Naive thymus-derived CD4-positive, alpha-beta T cell (primary cell): ENCODE measurements around the gene RHEB. TPM values are rescaled to one million over a fixed set of nuclear protein-coding genes. Genes with fewer than 3 reads are reported as not detected.

ENCODE experiments used
- ATAC-seq: fragments of 150-1000 bp; cut with Tn5 transposase; 2 replicates; pipeline ENCODE4 v1.10.0; 2021; ENCODE audit warnings: mild to moderate bottlenecking, moderate library complexity
- CTCF ChIA-PET: fragments of 350-600 bp; sonication (Branson Sonifier 250); formaldehyde crosslinking; loops from one replicate; lab custom pipeline; 2021; ENCODE audit warnings: antibody characterized with exemption; lab: Charles Lee
- POLR2A ChIA-PET: fragments of 350-600 bp; sonication (Branson Sonifier 250); formaldehyde crosslinking; loops from one replicate; lab custom pipeline; 2021; ENCODE audit warnings: antibody characterized with exemption, inconsistent platforms; lab: Charles Lee
- DNase-seq, 9 donors: peaks; one replicate each; pipeline versions ENCODE4 v3.0.0 to v3.0.0-alpha.2; 2020 to 2022; ENCODE audit warnings: mixed read lengths in 1 of 9
- H3K27ac ChIP-seq: one replicate; pipeline ENCODE4 v1.7.0; 2013; ENCODE audit warnings: mild to moderate bottlenecking, low read depth, low read length, moderate library complexity
- H3K27me3 ChIP-seq, 2 donors: one replicate each; pipeline ENCODE4 v1.7.0; 2013; ENCODE audit warnings: low read length in 2 of 2, mild to moderate bottlenecking in 2 of 2, moderate library complexity in 2 of 2; ENCODE audit not compliant: control insufficient read depth in 2 of 2, insufficient read depth in 2 of 2
- H3K36me3 ChIP-seq, 3 experiments: 1 replicate in 2 of 3; 2 replicates in 1 of 3; pipeline ENCODE4 v1.7.0; 2013; ENCODE audit warnings: low read length in 3 of 3, mild to moderate bottlenecking in 3 of 3, moderate library complexity in 1 of 3; ENCODE audit not compliant: insufficient read depth in 3 of 3, control insufficient read depth in 2 of 3
- H3K4me1 ChIP-seq, 2 donors: one replicate each; pipeline ENCODE4 v1.7.0; 2013; ENCODE audit warnings: low read length in 2 of 2, mild to moderate bottlenecking in 2 of 2, moderate library complexity in 1 of 2; ENCODE audit not compliant: control insufficient read depth in 2 of 2, insufficient read depth in 2 of 2
- H3K4me3 ChIP-seq: 2 replicates; pipeline ENCODE4 v1.7.0; 2013; ENCODE audit warnings: mild to moderate bottlenecking, low read length
- H3K9me3 ChIP-seq, 3 experiments: 1 replicate in 2 of 3; 2 replicates in 1 of 3; pipeline ENCODE4 v1.7.0; 2013; ENCODE audit warnings: low read length in 3 of 3; ENCODE audit not compliant: control insufficient read depth in 2 of 3
- H3K27ac Mint-ChIP-seq, 9 donors: one replicate each; pipeline ENCODE4 v1.8.0; 2020 to 2022; ENCODE audit warnings: mixed read lengths in 9 of 9, mild to moderate bottlenecking in 8 of 9, moderate library complexity in 5 of 9, inconsistent platforms in 2 of 9
- H3K27me3 Mint-ChIP-seq, 5 donors: one replicate each; pipeline ENCODE4 v1.8.0; 2021 to 2022; ENCODE audit warnings: mixed read lengths in 5 of 5, mild to moderate bottlenecking in 1 of 5
- H3K36me3 Mint-ChIP-seq, 5 donors: one replicate each; pipeline ENCODE4 v1.8.0; 2020 to 2022; ENCODE audit warnings: mixed read lengths in 5 of 5, mild to moderate bottlenecking in 3 of 5, inconsistent platforms in 1 of 5
- H3K4me1 Mint-ChIP-seq, 7 donors: one replicate each; pipeline ENCODE4 v1.8.0; 2020 to 2022; ENCODE audit warnings: mixed read lengths in 7 of 7, mild to moderate bottlenecking in 3 of 7, inconsistent platforms in 1 of 7
- H3K4me3 Mint-ChIP-seq, 10 donors: one replicate each; pipeline ENCODE4 v1.8.0; 2020 to 2022; ENCODE audit warnings: mild to moderate bottlenecking in 10 of 10, mixed read lengths in 10 of 10, moderate library complexity in 6 of 10, inconsistent platforms in 2 of 10
- H3K9me3 Mint-ChIP-seq, 11 donors: one replicate each; pipeline ENCODE4 v1.8.0; 2020 to 2022; ENCODE audit warnings: mixed read lengths in 11 of 11, mild to moderate bottlenecking in 4 of 11, inconsistent platforms in 1 of 11, moderate library complexity in 1 of 11
- intact Hi-C, 2 donors: fragments of 100-400 bp; cut with micrococcal nuclease; formaldehyde crosslinking; loops; one replicate each; pipeline ENCODE4 v1.15.1; 2023
- polyA plus RNA-seq, 2 donors: library from polyadenylated mRNA; unstranded; fragments of 300-500 nt; fragmentation: Illumina TruSeq; gene quantifications; one replicate each; pipeline ENCODE4 v1.2.3, GENCODE V29; 2021
- total RNA-seq, 6 experiments: library from RNA in 5 of 6; stranded (reverse) in 5 of 6; gene quantifications; 1 replicate in 5 of 6; 2 replicates in 1 of 6; pipeline ENCODE4 v1.2.3 and lab custom pipeline; 2021 to 2026

The RHEB gene
- total and polyA plus RNA-seq, 7 experiments from 2014 or later: 31.2 to 62.6 (median 50.8) TPM

GRCh38 chr7:151424799-151425198 is 94.9 kb downstream of the RHEB start:
- Histone ChIP-seq H3K27me3 (no peaks in the 10 kb centered on the region), H3K9me3 (peaks cover 0 to 4% (median 0%) of the 10 kb centered on the region in 3 experiments), H3K4me3 (no peak overlapping the region), H3K36me3 (no peaks in the 10 kb centered on the region), H3K4me1 (peaks cover 26 to 35% of the 10 kb centered on the region in 2 donors), H3K27ac (no peak overlapping the region)
- DNase-seq: no peak
- H3K9me3 Mint-ChIP-seq: peaks cover 0 to 10% (median 7%) of the 10 kb centered on the region in 11 donors
- ATAC-seq: no peak
- intact Hi-C loops: no loop called here
- no peak overlapping the region for H3K27ac Mint-ChIP-seq
- H3K36me3 Mint-ChIP-seq: peaks cover 0 to 5% (median 0%) of the 10 kb centered on the region in 5 donors
- POLR2A ChIA-PET: no interaction called here
- CTCF ChIA-PET: interaction anchor here (1.1 kb wide), 1 partner anchor 22 kb away, joined by 4 read pairs; no protein-coding TSS in a partner anchor
- no peak overlapping the region for H3K4me3 Mint-ChIP-seq
- peaks cover 0 to 30% (median 0%) of the 10 kb centered on the region in 5 donors for H3K27me3 Mint-ChIP-seq
- H3K4me1 Mint-ChIP-seq: peaks cover 15 to 42% (median 30%) of the 10 kb centered on the region in 7 donors

DNA sequence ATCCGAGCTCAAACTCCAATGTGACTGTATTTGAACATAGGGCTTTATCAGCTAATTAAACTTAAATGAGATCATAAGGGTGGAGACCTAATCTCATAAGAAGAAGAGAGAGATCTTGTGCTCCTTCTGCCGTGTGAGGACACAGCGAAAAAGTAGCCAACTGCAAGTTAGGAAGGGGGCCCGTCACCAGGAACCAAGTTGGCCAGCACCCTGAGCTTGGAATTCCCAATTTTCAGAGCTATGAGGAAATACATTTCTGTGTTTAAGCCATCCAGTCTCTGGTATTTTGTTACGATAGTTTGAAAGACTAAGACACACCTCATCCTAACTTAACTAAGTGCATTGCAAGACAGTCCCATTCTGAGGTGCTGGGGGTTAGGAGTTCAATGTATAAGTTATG is 95.8 kb downstream of the RHEB start:
- Histone ChIP-seq H3K27ac (no peak overlapping the region), H3K4me1 (peaks cover 18 to 26% of the 10 kb centered on the region in 2 donors), H3K27me3 (no peaks in the 10 kb centered on the region), H3K36me3 (no peaks in the 10 kb centered on the region), H3K4me3 (no peak overlapping the region), H3K9me3 (peaks cover 0 to 7% (median 3%) of the 10 kb centered on the region in 3 experiments)
- H3K27me3 Mint-ChIP-seq: peaks cover 0 to 30% (median 0%) of the 10 kb centered on the region in 5 donors
- POLR2A ChIA-PET: interaction anchor here (0.6 kb wide), 1 partner anchor 558 kb away, joined by 3 read pairs; no protein-coding TSS in a partner anchor
- peaks cover 0 to 5% (median 0%) of the 10 kb centered on the region in 5 donors for H3K36me3 Mint-ChIP-seq
- peaks cover 10 to 34% (median 22%) of the 10 kb centered on the region in 7 donors for H3K4me1 Mint-ChIP-seq
- DNase-seq (no peak), ATAC-seq (no peak)
- CTCF ChIA-PET: interaction anchor here (0.8 kb wide), 1 partner anchor 25 kb away, joined by 5 read pairs; no protein-coding TSS in a partner anchor
- H3K4me3 Mint-ChIP-seq: no peak overlapping the region
- intact Hi-C loops: no loop called here
- peaks cover 0 to 12% (median 8%) of the 10 kb centered on the region in 11 donors for H3K9me3 Mint-ChIP-seq
- H3K27ac Mint-ChIP-seq: no peak overlapping the region

GRCh38 chr7:151423226-151423625 is 96.5 kb downstream of the RHEB start:
- peak overlapping the region in 1 of 9 donors; percentile 6 for H3K27ac Mint-ChIP-seq
- Histone ChIP-seq H3K4me1 (peaks cover 11 to 19% of the 10 kb centered on the region in 2 donors), H3K27me3 (no peaks in the 10 kb centered on the region), H3K9me3 (peaks cover 0 to 7% (median 3%) of the 10 kb centered on the region in 3 experiments), H3K4me3 (no peak overlapping the region), H3K27ac (no peak overlapping the region), H3K36me3 (no peaks in the 10 kb centered on the region)
- peaks cover 0 to 31% (median 0%) of the 10 kb centered on the region in 5 donors for H3K27me3 Mint-ChIP-seq
- CTCF ChIA-PET: interaction anchor here (0.8 kb wide), 1 partner anchor 25 kb away, joined by 5 read pairs; no protein-coding TSS in a partner anchor
- peaks cover 6 to 26% (median 16%) of the 10 kb centered on the region in 7 donors for H3K4me1 Mint-ChIP-seq
- peaks cover 0 to 15% (median 8%) of the 10 kb centered on the region in 11 donors for H3K9me3 Mint-ChIP-seq
- POLR2A ChIA-PET: interaction anchor here (0.6 kb wide), 1 partner anchor 557 kb away, joined by 3 read pairs; no protein-coding TSS in a partner anchor
- ATAC-seq: no peak
- H3K4me3 Mint-ChIP-seq: no peak overlapping the region
- H3K36me3 Mint-ChIP-seq: peaks cover 0 to 6% (median 2%) of the 10 kb centered on the region in 5 donors
- no peak for DNase-seq
- intact Hi-C loops: no loop called here

- ChIA-PET POLR2A (interaction anchor here (2.7 kb wide), 1 partner anchor 8 kb away, joined by 7 read pairs; no protein-coding TSS in a partner anchor), CTCF (no interaction called here)
- Histone ChIP-seq H3K9me3 (peaks cover 0 to 7% (median 3%) of the 10 kb centered on the region in 3 experiments), H3K36me3 (no peaks in the 10 kb centered on the region), H3K27ac (no peak overlapping the region), H3K27me3 (no peaks in the 10 kb centered on the region), H3K4me3 (no peak overlapping the region), H3K4me1 (peaks cover under 1 to 9% of the 10 kb centered on the region in 2 donors)
- peaks cover 0 to 9% (median 5%) of the 10 kb centered on the region in 5 donors for H3K36me3 Mint-ChIP-seq
- H3K27ac Mint-ChIP-seq: no peak overlapping the region
- DNase-seq (no peak), ATAC-seq (no peak)
- peaks cover 0 to 18% (median 10%) of the 10 kb centered on the region in 11 donors for H3K9me3 Mint-ChIP-seq
- H3K27me3 Mint-ChIP-seq: peaks cover 0 to 38% (median 0%) of the 10 kb centered on the region in 5 donors
- intact Hi-C loops: no loop called here
- H3K4me3 Mint-ChIP-seq: no peak overlapping the region
- peaks cover 0 to 16% (median 9%) of the 10 kb centered on the region in 7 donors for H3K4me1 Mint-ChIP-seq
Measured at GRCh38 chr7:151422212-151422611, 97.5 kb downstream of the RHEB start.

GRCh38 chr7:151420144-151420543 is 99.6 kb downstream of the RHEB start:
- DNase-seq (no peak), ATAC-seq (no peak)
- peaks cover 0 to 7% (median 3%) of the 10 kb centered on the region in 3 experiments for H3K9me3 ChIP-seq
- Mint-ChIP-seq H3K36me3 (peaks cover 0 to 9% (median 5%) of the 10 kb centered on the region in 5 donors), H3K4me1 (peaks cover 0 to 2% (median 0%) of the 10 kb centered on the region in 7 donors), H3K4me3 (no peak overlapping the region), H3K9me3 (peaks cover 0 to 18% (median 10%) of the 10 kb centered on the region in 11 donors), H3K27ac (no peak overlapping the region), H3K27me3 (peaks cover 0 to 41% (median 0%) of the 10 kb centered on the region in 5 donors)
- H3K27ac ChIP-seq: no peak overlapping the region
- intact Hi-C loops: no loop called here
- no peaks in the 10 kb centered on the region for H3K27me3 ChIP-seq
- no peak overlapping the region for H3K4me3 ChIP-seq
- H3K4me1 ChIP-seq: no peaks in the 10 kb centered on the region
- H3K36me3 ChIP-seq: no peaks in the 10 kb centered on the region
- ChIA-PET CTCF (interaction anchor here (1.2 kb wide), 1 partner anchor 52 kb away, joined by 3 read pairs; no protein-coding TSS in a partner anchor), POLR2A (interaction anchor here (2.7 kb wide), 1 partner anchor 10 kb away, joined by 7 read pairs; no protein-coding TSS in a partner anchor)

- Histone ChIP-seq H3K36me3 (no peaks in the 10 kb centered on the region), H3K4me1 (no peaks in the 10 kb centered on the region), H3K9me3 (peaks cover 0 to 7% (median 3%) of the 10 kb centered on the region in 3 experiments), H3K27me3 (no peaks in the 10 kb centered on the region), H3K4me3 (no peak overlapping the region), H3K27ac (no peak overlapping the region)
- no peak for ATAC-seq
- H3K36me3 Mint-ChIP-seq: peaks cover 0 to 9% (median 4%) of the 10 kb centered on the region in 5 donors
- POLR2A ChIA-PET: no interaction called here
- intact Hi-C loops: no loop called here
- H3K4me1 Mint-ChIP-seq: peaks cover 0 to 13% (median 4%) of the 10 kb centered on the region in 7 donors
- CTCF ChIA-PET: no interaction called here
- H3K27me3 Mint-ChIP-seq: peaks cover 2 to 60% (median 7%) of the 10 kb centered on the region in 5 donors
- H3K27ac Mint-ChIP-seq: no peak overlapping the region
- peaks cover 0 to 18% (median 8%) of the 10 kb centered on the region in 11 donors for H3K9me3 Mint-ChIP-seq
- no peak overlapping the region for H3K4me3 Mint-ChIP-seq
- no peak for DNase-seq
Measured at GRCh38 chr7:151416941-151417315, 102.8 kb downstream of the RHEB start.
